ENCODE results near the gene PRMT7.

The PRMT7 gene

GRCh38 chr16:68276223-68276622, 34.6 kb upstream of the PRMT7 start:
- H3K79me2 ChIP-seq (ENCODE audit: insufficient read depth, low read length) = peaks cover 62% of the 10 kb centered on the region
- H3K9ac ChIP-seq (ENCODE audit: low read depth, low read length, poor library complexity, severe bottlenecking) = peak overlapping the region; percentile 68
- H3K9me2 ChIP-seq (replicated peaks; ENCODE audit: low read depth, low read length) = no peaks in the 10 kb centered on the region
- peak overlapping the region; percentile 15 for H3K4me3 ChIP-seq (ENCODE audit: low read length, poor library complexity, severe bottlenecking)
- peaks cover 3% of the 10 kb centered on the region for H4K20me1 ChIP-seq (ENCODE audit: insufficient read depth, low read length, poor library complexity, severe bottlenecking)
- peaks cover 40% of the 10 kb centered on the region for H3K4me1 ChIP-seq (ENCODE audit: insufficient read depth, low read length, poor library complexity, severe bottlenecking)
- H2AFZ ChIP-seq (ENCODE audit: low read length) = no peak overlapping the region
- no peaks in the 10 kb centered on the region for H3K27me3 ChIP-seq (ENCODE audit: insufficient read depth, low read length, poor library complexity, severe bottlenecking)
- no peak for TF ChIP-seq EZH2phosphoT487 (IDR thresholded peaks at IDR 0.05; ENCODE audit: borderline replicate concordance)
- no peak for TF ChIP-seq CTCF (conservative IDR thresholded peaks at IDR 0.05; ENCODE audit: low read length)
- peaks cover 15% of the 10 kb centered on the region; the same call in 1 of the 2 replicates for H3K36me3 ChIP-seq (ENCODE audit: insufficient read depth, low read length)
- H3F3A ChIP-seq (ENCODE audit: low read depth) = 0 out of 2 replicates have a peak, but pooled peaks cover 2% of the 10 kb centered on the region
- peak overlapping the region; percentile 41 for H3K4me2 ChIP-seq (ENCODE audit: low read depth, low read length, poor library complexity, severe bottlenecking)
- no peaks in the 10 kb centered on the region for H3K9me3 ChIP-seq (ENCODE audit: insufficient read depth, low read depth, low read length)

GRCh38 chr16:68279726-68280558, 30.9 kb upstream of the PRMT7 start:
- no peak overlapping the region for H3K4me3 ChIP-seq (ENCODE audit: low read length, poor library complexity, severe bottlenecking)
- peaks cover 37% of the 10 kb centered on the region for H3K4me1 ChIP-seq (ENCODE audit: insufficient read depth, low read length, poor library complexity, severe bottlenecking)
- H3K36me3 ChIP-seq (ENCODE audit: insufficient read depth, low read length) = peaks cover 9% of the 10 kb centered on the region; the same call in 1 of the 2 replicates
- TF ChIP-seq EZH2phosphoT487 (IDR thresholded peaks at IDR 0.05; ENCODE audit: borderline replicate concordance) (no peak), CTCF (conservative IDR thresholded peaks at IDR 0.05; ENCODE audit: low read length) (no peak)
- no peak overlapping the region for H2AFZ ChIP-seq (ENCODE audit: low read length)
- no peaks in the 10 kb centered on the region for H3K9me2 ChIP-seq (replicated peaks; ENCODE audit: low read depth, low read length)
- peaks cover 3% of the 10 kb centered on the region for H4K20me1 ChIP-seq (ENCODE audit: insufficient read depth, low read length, poor library complexity, severe bottlenecking)
- no peaks in the 10 kb centered on the region for H3K27me3 ChIP-seq (ENCODE audit: insufficient read depth, low read length, poor library complexity, severe bottlenecking)
- no peak overlapping the region for H3K9ac ChIP-seq (ENCODE audit: low read depth, low read length, poor library complexity, severe bottlenecking)
- peaks cover 44% of the 10 kb centered on the region for H3K79me2 ChIP-seq (ENCODE audit: insufficient read depth, low read length)
- peaks cover 8% of the 10 kb centered on the region; the same call in 1 of the 2 replicates for H3F3A ChIP-seq (ENCODE audit: low read depth)
- H3K9me3 ChIP-seq (ENCODE audit: insufficient read depth, low read depth, low read length) = no peaks in the 10 kb centered on the region
- no peak overlapping the region for H3K4me2 ChIP-seq (ENCODE audit: low read depth, low read length, poor library complexity, severe bottlenecking)

GRCh38 chr16:68281368-68282063, 29.3 kb upstream of the PRMT7 start:
- H3K9ac ChIP-seq (ENCODE audit: low read depth, low read length, poor library complexity, severe bottlenecking) = no peak overlapping the region
- peaks cover 37% of the 10 kb centered on the region for H3K4me1 ChIP-seq (ENCODE audit: insufficient read depth, low read length, poor library complexity, severe bottlenecking)
- H3K27me3 ChIP-seq (ENCODE audit: insufficient read depth, low read length, poor library complexity, severe bottlenecking) = no peaks in the 10 kb centered on the region
- H3K9me3 ChIP-seq (ENCODE audit: insufficient read depth, low read depth, low read length) = no peaks in the 10 kb centered on the region
- peaks cover 7% of the 10 kb centered on the region; the same call in 1 of the 2 replicates for H3K36me3 ChIP-seq (ENCODE audit: insufficient read depth, low read length)
- H3K79me2 ChIP-seq (ENCODE audit: insufficient read depth, low read length) = peaks cover 46% of the 10 kb centered on the region
- no peaks in the 10 kb centered on the region for H4K20me1 ChIP-seq (ENCODE audit: insufficient read depth, low read length, poor library complexity, severe bottlenecking)
- TF ChIP-seq EZH2phosphoT487 (IDR thresholded peaks at IDR 0.05; ENCODE audit: borderline replicate concordance) = no peak
- no peak for TF ChIP-seq CTCF (conservative IDR thresholded peaks at IDR 0.05; ENCODE audit: low read length)
- H3K9me2 ChIP-seq (replicated peaks; ENCODE audit: low read depth, low read length) = no peaks in the 10 kb centered on the region
- no peak overlapping the region for H3K4me2 ChIP-seq (ENCODE audit: low read depth, low read length, poor library complexity, severe bottlenecking)
- H3F3A ChIP-seq (ENCODE audit: low read depth) = peaks cover 9% of the 10 kb centered on the region
- H3K4me3 ChIP-seq (ENCODE audit: low read length, poor library complexity, severe bottlenecking) = no peak overlapping the region
- no peak overlapping the region for H2AFZ ChIP-seq (ENCODE audit: low read length)
